GM12878 (cell line): ENCODE results near the gene NKX2-8. TPM values are rescaled to one million over a fixed set of nuclear protein-coding genes. Genes with fewer than 3 reads are reported as not detected.

Experiments
- ATAC-seq: fragments of 200-7000 bp; cut with Tn5 transposase; 3 replicates; pipeline ENCODE4 v1.9.1; 2020; ENCODE audit warnings: mild to moderate bottlenecking, moderate library complexity
- BruUV-seq: library from RNA; stranded (reverse); fragments of 400-500 nt; replicated peaks from 2 replicates; lab custom pipeline; 2021; lab: Mats Ljungman, UMichigan
- CTCF ChIA-PET: fragments of 300-600 bp; sonication (Branson Sonifier 250); formaldehyde crosslinking; extraction: SDS; loops from one replicate; lab custom pipeline; 2021; ENCODE audit warnings: inconsistent platforms; lab: Yijun Ruan, JAX
- POLR2A ChIA-PET: fragments of 350-600 bp; formaldehyde crosslinking; extraction: SDS; loops from one replicate; lab custom pipeline; 2021; ENCODE audit warnings: inconsistent platforms; lab: Charles Lee
- RAD21 ChIA-PET: fragments of 300-600 bp; sonication (Branson Sonifier 250); formaldehyde crosslinking; loops from one replicate; lab custom pipeline; 2023; ENCODE audit warnings: antibody characterized with exemption; ENCODE audit not compliant: unreplicated experiment; lab: Charles Lee
- SMC1A ChIA-PET: fragments of 300-600 bp; sonication (Branson Sonifier 250); formaldehyde crosslinking; loops from one replicate; lab custom pipeline; 2023; ENCODE audit not compliant: unreplicated experiment, uncharacterized antibody; lab: Charles Lee
- DNase-seq: peaks from one replicate; pipeline ENCODE4 v3.0.0-alpha.2; 2011; ENCODE audit warnings: low read depth, low spot score
- FAIRE-seq: peaks from 3 replicates; lab custom pipeline; 2011; peaks lifted over from hg19 to GRCh38; lab: Jason Lieb, UNC
- H2AFZ ChIP-seq: 2 replicates; pipeline ENCODE4 v1.6.0; 2011; ENCODE audit warnings: low read depth, low read length, control low read depth; ENCODE audit not compliant: control insufficient read depth
- H3K27ac ChIP-seq: 2 replicates; pipeline ENCODE4 v1.5.1; 2011; ENCODE audit warnings: control low read depth; ENCODE audit not compliant: control insufficient read depth, insufficient read depth
- H3K27me3 ChIP-seq, 2 experiments: replicated peaks in 1 of 2; 2 replicates each; pipeline versions ENCODE4 v1.6.0 to v1.6.1; 2011; ENCODE audit warnings: low read length in 1 of 2; ENCODE audit not compliant: control insufficient read depth in 2 of 2, insufficient read depth in 2 of 2
- H3K36me3 ChIP-seq, 2 experiments: 2 replicates each; pipeline ENCODE4 v1.5.1; 2011; ENCODE audit warnings: low read length in 1 of 2; ENCODE audit not compliant: control insufficient read depth in 2 of 2, insufficient read depth in 2 of 2
- H3K4me1 ChIP-seq: 2 replicates; pipeline ENCODE4 v1.6.1; 2011; ENCODE audit warnings: mild to moderate bottlenecking, low read length, moderate library complexity, mixed read lengths; ENCODE audit not compliant: control insufficient read depth, insufficient read depth
- H3K4me2 ChIP-seq: 2 replicates; pipeline ENCODE4 v1.6.0; 2011; ENCODE audit warnings: control low read depth; ENCODE audit not compliant: control insufficient read depth, insufficient read depth
- H3K4me3 ChIP-seq: fragments of 200-600 bp; sonication (generic); 2 replicates; pipeline ENCODE4 v1.5.1; 2016
- H3K79me2 ChIP-seq: 2 replicates; pipeline ENCODE4 v1.6.0; 2011; ENCODE audit warnings: low read length; ENCODE audit not compliant: control insufficient read depth, insufficient read depth
- H3K9ac ChIP-seq: 2 replicates; pipeline ENCODE4 v1.8.0; 2011; ENCODE audit warnings: low read length, control low read depth, mixed read lengths; ENCODE audit not compliant: control insufficient read depth, insufficient read depth
- H3K9me3 ChIP-seq: replicated peaks from 3 replicates; pipeline ENCODE4 v1.5.1; 2011; ENCODE audit warnings: mild to moderate bottlenecking, low read length; ENCODE audit not compliant: control insufficient read depth, insufficient read depth
- H4K20me1 ChIP-seq: 2 replicates; pipeline ENCODE4 v1.6.0; 2011; ENCODE audit not compliant: control insufficient read depth, insufficient read depth
- POLR2AphosphoS2 ChIP-seq: IDR thresholded peaks from 2 replicates; pipeline ENCODE4 v1.6.1; 2011; ENCODE audit warnings: low read depth, mild to moderate bottlenecking, low read length, improper control_type of control experiment, moderate library complexity
- SUPT20H ChIP-seq: IDR thresholded peaks from 2 replicates; pipeline ENCODE4 v1.6.1; 2011; ENCODE audit warnings: low read depth, mild to moderate bottlenecking, low read length, moderate library complexity, borderline replicate concordance; ENCODE audit not compliant: control insufficient read depth
- TCF12 ChIP-seq: IDR thresholded peaks from 2 replicates; pipeline ENCODE4 v1.6.1; 2011; ENCODE audit warnings: low read depth, mild to moderate bottlenecking, low read length
- USF2 ChIP-seq: IDR thresholded peaks from 2 replicates; pipeline ENCODE4 v1.6.1; 2011; ENCODE audit warnings: low read depth, low read length, improper control_type of control experiment, borderline replicate concordance
- YBX1 ChIP-seq: fragments of 450-650 bp; IDR thresholded peaks from 2 replicates; pipeline ENCODE4 v1.6.1; 2016; ENCODE audit warnings: antibody characterized with exemption
- ZBTB11 ChIP-seq: fragments of 450-650 bp; formaldehyde crosslinking; IDR thresholded peaks from 2 replicates; pipeline ENCODE4 v1.5.0; 2022; ENCODE audit warnings: mild to moderate bottlenecking, missing genetic modification characterization
- WGBS: methylation state at CpG from one replicate; pipeline ENCODE4 v1.1.6; 2016; ENCODE audit warnings: low lambda C conversion rate; ENCODE audit not compliant: insufficient replicate concordance, insufficient coverage; ENCODE audit errors: missing lambda C conversion rate; 5-methylcytosine and 5-hydroxymethylcytosine counted together
- in situ Hi-C: fragments of 300-500 bp; cut with MboI; formaldehyde crosslinking; loops from 9 replicates; pipeline ENCODE4 v1.14.3; 2018; ENCODE audit warnings: mixed read lengths
- intact Hi-C: fragments of 100-400 bp; cut with micrococcal nuclease; formaldehyde crosslinking; loops from one replicate; pipeline ENCODE4 v1.14.2; 2022; ENCODE audit not compliant: unreplicated experiment
- polyA plus RNA-seq, 11 experiments: library from polyadenylated mRNA; depleted of rRNA in 4 of 11; unstranded in 6 of 11; stranded (reverse) in 5 of 11; fragments of >200 nt; fragmentation: Nextera tagmentation in 4 of 11; fragmentation: Illumina TruSeq in 1 of 11; extraction: Ambion mirVana in 4 of 11; extraction: Trizol in 1 of 11; gene quantifications; 1 replicate in 1 of 11; 2 replicates in 10 of 11; pipeline versions ENCODE4 v1.2.1 to v1.2.3, GENCODE V29; 2011 to 2016; ENCODE audit warnings: inconsistent platforms in 2 of 11, missing spikeins in 2 of 11, low read depth in 1 of 11
- total RNA-seq, 4 experiments: library from RNA; depleted of rRNA in 3 of 4; stranded (reverse); fragments of >200 nt in 3 of 4; fragmentation: Illumina TruSeq in 1 of 4; extraction: Trizol in 1 of 4; gene quantifications; 2 replicates each; pipeline versions ENCODE4 v1.2.1 to v1.2.3, GENCODE V29; 2013 to 2021

NKX2-8 gene
- total and polyA plus RNA-seq, 10 of the 15 experiments (the other 5 are each of a cell fraction or from before 2014, with no cell fraction given) = not detected

GRCh38 chr14:36618641-36619040 lies 36.2 kb upstream of the NKX2-8 start:
- intact Hi-C loops = no loop called here
- no peaks in the 10 kb centered on the region for H3K4me1 ChIP-seq
- in situ Hi-C loops = no loop called here
- no peak for ATAC-seq
- BruUV-seq = no TSS peak
- SMC1A ChIA-PET = no interaction called here
- no peaks in the 10 kb centered on the region for H3K79me2 ChIP-seq
- no peaks in the 10 kb centered on the region for H4K20me1 ChIP-seq
- FAIRE-seq = no peak
- CTCF ChIA-PET = interaction anchor here (1.0 to 1.4 kb wide), 2 partner anchors 13 to 65 kb away, joined by 3 to 4 read pairs; no protein-coding TSS in a partner anchor
- no peaks in the 10 kb centered on the region for H3K27me3 ChIP-seq
- H3K36me3 ChIP-seq = no peaks in the 10 kb centered on the region
- H2AFZ ChIP-seq = no peak overlapping the region
- DNase-seq = no peak
- no peak overlapping the region for H3K27ac ChIP-seq
- H3K9ac ChIP-seq = no peak overlapping the region
- 7% methylated on average over 2 of the region's 2 CpGs for WGBS
- H3K4me2 ChIP-seq = no peak overlapping the region
- RAD21 ChIA-PET = no interaction called here
- no peaks in the 10 kb centered on the region for H3K9me3 ChIP-seq
- POLR2A ChIA-PET = no interaction called here
- no peak overlapping the region for H3K4me3 ChIP-seq
- TF ChIP-seq TCF12 (no peak), POLR2AphosphoS2 (no peak), YBX1 (no peak), SUPT20H (no peak), USF2 (no peak), ZBTB11 (CRISPR knock-in tag) (no peak)
- TF ChIP-seq, all 136 proteins: peak for 0
